HepG2 (cell line): Measurements from ENCODE around the gene MAPK8IP3. TPM values are rescaled to one million over a fixed set of nuclear protein-coding genes. Genes with fewer than 3 reads are reported as not detected.

ENCODE experiments used
- ARID4A ChIP-seq: sonication (generic); formaldehyde crosslinking; IDR thresholded peaks from 2 replicates; pipeline ENCODE4 v1.5.0; 2020; ENCODE audit warnings: mild to moderate bottlenecking, missing genetic modification reagents, borderline replicate concordance
- E2F5 ChIP-seq: sonication (generic); formaldehyde crosslinking; conservative IDR thresholded peaks from 2 replicates; pipeline ENCODE4 v1.4.0; 2020; ENCODE audit warnings: missing genetic modification reagents
- GATAD2A ChIP-seq: IDR thresholded peaks from 2 replicates; pipeline ENCODE4 v1.6.1; 2016
- GMEB1 ChIP-seq: sonication (generic); formaldehyde crosslinking; IDR thresholded peaks from 2 replicates; pipeline ENCODE4 v1.5.1; 2020; ENCODE audit warnings: missing genetic modification reagents, mild to moderate bottlenecking, borderline replicate concordance
- HMGA1 ChIP-seq: sonication (generic); formaldehyde crosslinking; conservative IDR thresholded peaks from 2 replicates; pipeline ENCODE4 v1.4.0; 2020; ENCODE audit warnings: missing genetic modification reagents
- ISL2 ChIP-seq: sonication (generic); formaldehyde crosslinking; IDR thresholded peaks from 2 replicates; pipeline ENCODE4 v1.5.0; 2020; ENCODE audit warnings: missing genetic modification reagents
- MED1 ChIP-seq: sonication (generic); formaldehyde crosslinking; IDR thresholded peaks from 2 replicates; pipeline ENCODE4 v1.4.0; 2020; ENCODE audit warnings: missing genetic modification reagents
- NR2F1 ChIP-seq, 2 experiments: fragments of 450-650 bp in 1 of 2; formaldehyde crosslinking in 1 of 2; IDR thresholded peaks; 2 replicates each; pipeline versions ENCODE4 v1.5.0 to v1.6.1; 2016 to 2020; ENCODE audit warnings: mild to moderate bottlenecking in 1 of 2, missing compliant biosample characterization in 1 of 2, missing genetic modification reagents in 1 of 2, moderate library complexity in 1 of 2
- PAWR ChIP-seq: sonication (generic); formaldehyde crosslinking; IDR thresholded peaks from 2 replicates; pipeline ENCODE4 v1.4.0; 2020; ENCODE audit warnings: missing genetic modification reagents, mild to moderate bottlenecking, borderline replicate concordance
- PBX2 ChIP-seq: IDR thresholded peaks from 2 replicates; pipeline ENCODE4 v1.6.1; 2016; ENCODE audit warnings: control low read depth
- RBM39 ChIP-seq: fragments of 200-400 bp; formaldehyde crosslinking; IDR thresholded peaks from one replicate; pipeline ENCODE4 v1.6.1; 2018; ENCODE audit warnings: antibody characterized with exemption, mild to moderate bottlenecking, low read depth, low read length; ENCODE audit not compliant: poor library complexity, severe bottlenecking
- SATB2 ChIP-seq: sonication (generic); formaldehyde crosslinking; IDR thresholded peaks from 2 replicates; pipeline ENCODE4 v1.5.0; 2020; ENCODE audit warnings: missing genetic modification reagents
- THRA ChIP-seq: sonication (generic); formaldehyde crosslinking; IDR thresholded peaks from 2 replicates; pipeline ENCODE4 v1.4.0; 2020; ENCODE audit warnings: missing genetic modification reagents, borderline replicate concordance
- ZBTB38 ChIP-seq: sonication (generic); formaldehyde crosslinking; IDR thresholded peaks from 2 replicates; pipeline ENCODE4 v1.5.1; 2020; ENCODE audit warnings: mild to moderate bottlenecking, missing genetic modification reagents
- ZBTB8A ChIP-seq: sonication (generic); formaldehyde crosslinking; IDR thresholded peaks from 2 replicates; pipeline ENCODE4 v1.4.0; 2020; ENCODE audit warnings: mild to moderate bottlenecking, low read depth, missing genetic modification reagents, borderline replicate concordance
- ZNF136 ChIP-seq: sonication (generic); formaldehyde crosslinking; IDR thresholded peaks from 2 replicates; pipeline ENCODE4 v1.8.1; 2022; ENCODE audit warnings: low read depth, mild to moderate bottlenecking, moderate library complexity, missing genetic modification reagents
- ZNF44 ChIP-seq: sonication (generic); formaldehyde crosslinking; IDR thresholded peaks from 2 replicates; pipeline ENCODE4 v1.5.1; 2020; ENCODE audit warnings: mild to moderate bottlenecking, missing genetic modification reagents
- ZNF674 ChIP-seq: sonication (generic); formaldehyde crosslinking; IDR thresholded peaks from 2 replicates; pipeline ENCODE4 v1.5.0; 2020; ENCODE audit warnings: low read depth, mild to moderate bottlenecking, missing genetic modification reagents
- polyA plus RNA-seq, 8 experiments: library from polyadenylated mRNA; depleted of rRNA in 3 of 8; stranded (reverse) in 7 of 8; unstranded in 1 of 8; fragments of >200 nt; fragmentation: Illumina TruSeq in 4 of 8; extraction: Trizol in 4 of 8; gene quantifications; 2 replicates each; pipeline versions ENCODE4 v1.2.1 to v1.2.3, GENCODE V29; 2011 to 2016; ENCODE audit warnings: low read depth in 4 of 8, missing spikeins in 1 of 8, mixed read lengths in 1 of 8; ENCODE audit not compliant: insufficient read depth in 1 of 8
- total RNA-seq, 5 experiments: library from RNA; depleted of rRNA; stranded (reverse); fragments of >200 nt; fragmentation: Illumina TruSeq; extraction: Trizol; gene quantifications; 2 replicates each; pipeline ENCODE4 v1.2.3, GENCODE V29; 2016; ENCODE audit warnings: low read depth in 1 of 5

Gene MAPK8IP3
- total and polyA plus RNA-seq, 2 of the 13 experiments (the other 11 are each of a cell fraction or from before 2014, with no cell fraction given) = 25.1 to 41.7 TPM

GRCh38 chr16:1772908-1773702, 67.1 kb downstream of the MAPK8IP3 start, which contains the start of gene MRPS34 (continued):
- TF ChIP-seq MED1 (peak; percentile 89), ZNF136 (peak; percentile 34; the same call in 1 of the 2 replicates), SATB2 (CRISPR knock-in tag) (peak; percentile 60; the same call in 1 of the 2 replicates), PBX2 (CRISPR knock-in tag) (no peak), NR2F1 (CRISPR knock-in tag; IDR thresholded peaks at IDR 0.05) (peak in 1 of 2 experiments; percentile 11; a peak in 1 of 4 replicates), GATAD2A (CRISPR knock-in tag) (peak; percentile 20; the same call in 1 of the 2 replicates), ZNF674 (CRISPR knock-in tag) (0 out of 2 replicates have a peak, but pooled peaks have one; percentile 7), THRA (CRISPR knock-in tag) (peak; percentile 8; the same call in 1 of the 2 replicates), HMGA1 (no peak), ZNF44 (CRISPR knock-in tag) (0 out of 2 replicates have a peak, but pooled peaks have one; percentile 21), ARID4A (peak; percentile 97), ZBTB8A (CRISPR knock-in tag) (no peak), ZBTB38 (CRISPR knock-in tag) (peak; percentile 73), E2F5 (CRISPR knock-in tag) (peak; percentile 70; the same call in 1 of the 2 replicates), RBM39 (peak; percentile 39), PAWR (CRISPR knock-in tag) (no peak), ISL2 (CRISPR knock-in tag) (peak; percentile 56), GMEB1 (CRISPR knock-in tag) (peak; percentile 70; the same call in 1 of the 2 replicates)
